Uterine smooth muscle cell (primary cell): ENCODE measurements around the gene PPEF2. TPM values are rescaled to one million over a fixed set of nuclear protein-coding genes. Genes with fewer than 3 reads are reported as not detected.

Source experiments
- total RNA-seq: library from RNA; depleted of rRNA; stranded (reverse); fragments of >200 nt; gene quantifications from 2 replicates; pipeline ENCODE4 v1.2.3, GENCODE V29; 2014

PPEF2 gene, protein sequence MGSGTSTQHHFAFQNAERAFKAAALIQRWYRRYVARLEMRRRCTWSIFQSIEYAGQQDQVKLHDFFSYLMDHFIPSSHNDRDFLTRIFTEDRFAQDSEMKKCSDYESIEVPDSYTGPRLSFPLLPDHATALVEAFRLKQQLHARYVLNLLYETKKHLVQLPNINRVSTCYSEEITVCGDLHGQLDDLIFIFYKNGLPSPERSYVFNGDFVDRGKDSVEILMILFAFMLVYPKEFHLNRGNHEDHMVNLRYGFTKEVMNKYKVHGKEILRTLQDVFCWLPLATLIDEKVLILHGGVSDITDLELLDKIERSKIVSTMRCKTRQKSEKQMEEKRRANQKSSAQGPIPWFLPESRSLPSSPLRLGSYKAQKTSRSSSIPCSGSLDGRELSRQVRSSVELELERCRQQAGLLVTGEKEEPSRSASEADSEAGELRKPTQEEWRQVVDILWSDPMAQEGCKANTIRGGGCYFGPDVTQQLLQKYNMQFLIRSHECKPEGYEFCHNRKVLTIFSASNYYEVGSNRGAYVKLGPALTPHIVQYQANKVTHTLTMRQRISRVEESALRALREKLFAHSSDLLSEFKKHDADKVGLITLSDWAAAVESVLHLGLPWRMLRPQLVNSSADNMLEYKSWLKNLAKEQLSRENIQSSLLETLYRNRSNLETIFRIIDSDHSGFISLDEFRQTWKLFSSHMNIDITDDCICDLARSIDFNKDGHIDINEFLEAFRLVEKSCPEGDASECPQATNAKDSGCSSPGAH
- total RNA-seq: under 0.01 TPM in 1 of 2 replicates, not detected in the other

DNA sequence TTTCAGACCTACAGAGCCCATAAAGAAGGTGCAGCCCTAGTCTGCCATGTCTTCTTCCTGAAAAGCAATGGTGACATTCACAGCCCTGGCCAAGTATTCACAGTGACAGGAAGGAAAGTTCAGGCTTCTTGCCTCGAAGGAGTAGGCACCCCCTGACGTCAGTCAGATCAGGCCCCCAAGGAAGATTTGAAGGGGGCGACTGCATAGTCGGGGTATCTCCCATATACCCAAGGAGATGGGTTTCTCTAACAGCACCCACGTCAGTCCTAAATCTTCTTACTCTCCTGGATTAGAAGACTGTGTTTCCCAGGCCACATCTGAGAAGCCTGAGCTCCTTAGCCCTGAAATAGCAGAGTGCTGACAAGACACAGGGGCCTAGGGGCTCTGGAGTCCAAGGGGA lies at the start of gene PPEF2:
Gene PPEF2 (minus strand): TSS at position 101 of the 400 bp plus-strand sequence. CDS start 6,127 bp downstream, outside the sequence.

DNA sequence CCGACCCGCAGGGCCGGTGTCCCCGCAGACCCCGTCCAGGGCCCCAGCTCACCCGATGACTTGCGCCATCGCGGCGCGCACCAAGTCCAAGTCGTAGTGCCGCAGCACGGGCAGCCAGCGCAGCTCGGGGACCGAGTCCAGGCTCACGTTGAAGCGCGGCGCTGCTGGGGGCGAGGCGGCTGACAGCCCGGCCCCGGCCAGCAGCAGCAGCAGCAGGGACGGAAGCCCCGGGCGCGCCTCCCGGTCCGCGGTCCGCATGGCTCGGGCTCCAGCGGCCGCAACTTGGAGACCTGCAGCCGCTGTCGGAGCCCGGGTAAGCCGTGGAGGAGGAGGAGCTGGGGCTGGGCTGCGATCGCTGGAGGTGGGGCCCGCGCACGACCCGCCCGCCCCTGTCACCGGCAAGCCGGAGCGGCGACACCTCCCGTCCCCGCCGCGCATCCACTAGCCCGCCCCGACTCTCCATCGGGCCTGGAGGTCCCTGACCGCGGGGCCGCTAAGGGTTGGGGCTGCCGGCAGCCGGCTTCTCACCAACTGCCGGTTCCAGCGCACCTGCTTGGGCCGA lies 38.5 kb upstream of the PPEF2 start, which contains the start of gene NAAA:
Gene NAAA (minus strand): TSS at position 322 of the 562 bp plus-strand sequence. CDS start 64 bp downstream, at position 258.

Other genes with a start within 250 kb of the PPEF2 start
- 177 and 208 TPM in 2 replicates for gene G3BP2, start 229.0 kb downstream of the PPEF2 start, total RNA-seq
- gene USO1, start 177.9 kb downstream of the PPEF2 start, total RNA-seq: 143 and 185 TPM in 2 replicates
- 39.2 and 51.7 TPM in 2 replicates for gene NAAA, start 38.6 kb upstream of the PPEF2 start, total RNA-seq
- gene SDAD1, start 88.5 kb upstream of the PPEF2 start, total RNA-seq: 33.2 and 38.4 TPM in 2 replicates
- gene CXCL9, start 105.1 kb upstream of the PPEF2 start, total RNA-seq: not detected in 2 replicates
- not detected in 2 replicates for gene CXCL10, start 121.0 kb upstream of the PPEF2 start, total RNA-seq
- 0.22 TPM in 1 of 2 replicates, not detected in the other for gene CXCL11, start 133.6 kb upstream of the PPEF2 start, total RNA-seq
- not detected in 2 replicates for gene ART3, start 172.3 kb upstream of the PPEF2 start, total RNA-seq
- 50.2 and 80.1 TPM in 2 replicates for gene NUP54, start 245.9 kb upstream of the PPEF2 start, total RNA-seq